ENCODE results near the gene HAGHL. TPM values are rescaled to one million over a fixed set of nuclear protein-coding genes. Genes with fewer than 3 reads are reported as not detected.

HAGHL gene
- total RNA-seq: 10 to 100 TPM in 2 of 3 donors, 1 to 10 TPM in 1; 8.8 to 13.0 (median 12.4) TPM

- DNase-seq (peak; percentile 47), ATAC-seq (peak; percentile 18 to 23)
- Mint-ChIP-seq H3K4me3 (peak within 1 kb of the TSS; percentile 72), H3K9me3 (no peaks in the 10 kb centered on the region), H3K4me1 (ENCODE audit: low read depth) (peaks cover 10% of the 10 kb centered on the region), H3K27me3 (ENCODE audit: low read depth) (no peaks in the 10 kb centered on the region), H3K36me3 (ENCODE audit: insufficient read depth) (no peaks in the 10 kb centered on the region)
Measured at GRCh38 chr16:726438-727290, at the start of gene HAGHL, which contains the start of gene CCDC78. Gene HAGHL (plus strand): TSS chr16:727106. CDS start chr16:727510, 404 bp downstream. Gene CCDC78 (minus strand): TSS chr16:726443. CDS start chr16:726367, 76 bp downstream.

DNA sequence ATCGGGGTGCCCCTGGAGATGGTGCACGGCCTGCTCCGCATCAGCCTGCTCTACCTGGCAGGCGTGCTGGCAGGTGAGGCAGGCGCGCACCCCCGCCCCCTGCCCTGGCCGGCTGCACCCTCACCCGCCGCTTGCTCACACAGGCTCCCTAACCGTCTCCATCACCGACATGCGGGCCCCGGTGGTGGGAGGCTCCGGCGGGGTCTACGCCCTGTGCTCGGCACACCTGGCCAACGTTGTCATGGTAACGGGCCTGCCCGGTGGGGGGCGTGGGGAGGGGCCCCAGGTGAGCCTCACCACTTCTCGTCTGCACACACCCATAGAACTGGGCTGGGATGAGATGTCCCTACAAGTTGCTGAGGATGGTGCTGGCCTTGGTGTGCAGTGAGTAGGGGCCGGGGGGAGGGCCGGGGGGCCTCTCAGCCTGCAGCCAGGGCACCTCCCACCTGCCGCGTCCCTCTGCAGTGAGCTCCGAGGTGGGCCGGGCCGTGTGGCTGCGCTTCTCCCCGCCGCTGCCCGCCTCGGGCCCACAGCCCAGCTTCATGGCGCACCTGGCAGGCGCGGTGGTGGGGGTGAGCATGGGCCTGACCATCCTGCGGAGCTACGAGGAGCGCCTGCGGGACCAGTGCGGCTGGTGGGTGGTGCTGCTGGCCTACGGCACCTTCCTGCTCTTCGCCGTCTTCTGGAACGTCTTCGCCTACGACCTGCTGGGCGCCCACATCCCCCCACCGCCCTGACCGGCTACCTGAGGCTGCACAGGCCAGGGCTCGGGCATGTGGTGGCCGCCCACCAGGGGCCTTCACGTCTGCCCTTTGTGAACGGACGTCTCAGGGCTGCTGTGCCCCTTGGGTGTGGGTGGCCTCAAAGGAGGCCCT is 49.4 kb upstream of the HAGHL start:
- H3K4me1 Mint-ChIP-seq (ENCODE audit: low read depth): peaks cover 22% of the 10 kb centered on the region
- DNase-seq (no peak), ATAC-seq (no peak)
- no peaks in the 10 kb centered on the region for H3K9me3 Mint-ChIP-seq
- H3K4me3 Mint-ChIP-seq: no peak overlapping the region
- peaks cover 11% of the 10 kb centered on the region for H3K27me3 Mint-ChIP-seq (ENCODE audit: low read depth)
- peaks cover 12% of the 10 kb centered on the region for H3K36me3 Mint-ChIP-seq (ENCODE audit: insufficient read depth)

GRCh38 chr16:678209-678857 is 48.6 kb upstream of the HAGHL start:
- Mint-ChIP-seq H3K4me1 (ENCODE audit: low read depth) (peaks cover 23% of the 10 kb centered on the region), H3K4me3 (no peak overlapping the region)

GRCh38 chr16:678858-679813 is 47.8 kb upstream of the HAGHL start:
- peaks cover 23% of the 10 kb centered on the region for H3K4me1 Mint-ChIP-seq (ENCODE audit: low read depth)
- H3K4me3 Mint-ChIP-seq: peak overlapping the region; percentile 73
- peaks cover 11% of the 10 kb centered on the region for H3K36me3 Mint-ChIP-seq (ENCODE audit: insufficient read depth)
- H3K9me3 Mint-ChIP-seq: no peaks in the 10 kb centered on the region
- peaks cover 11% of the 10 kb centered on the region for H3K27me3 Mint-ChIP-seq (ENCODE audit: low read depth)
- DNase-seq (peak; percentile 40), ATAC-seq (peak; percentile 12 to 19)

More at GRCh38 chr16:678209-678857, 48.6 kb upstream of the HAGHL start:
- no peaks in the 10 kb centered on the region for H3K9me3 Mint-ChIP-seq
- DNase-seq (no peak), ATAC-seq (no peak)
- peaks cover 11% of the 10 kb centered on the region for H3K36me3 Mint-ChIP-seq (ENCODE audit: insufficient read depth)
- H3K27me3 Mint-ChIP-seq (ENCODE audit: low read depth): peaks cover 11% of the 10 kb centered on the region

- H3K4me1 Mint-ChIP-seq (ENCODE audit: low read depth): peaks cover 23% of the 10 kb centered on the region
- peak within 1 kb of the TSS; percentile 83 for H3K4me3 Mint-ChIP-seq
- H3K27me3 Mint-ChIP-seq (ENCODE audit: low read depth): peaks cover 7% of the 10 kb centered on the region
- H3K36me3 Mint-ChIP-seq (ENCODE audit: insufficient read depth): peaks cover 11% of the 10 kb centered on the region
- H3K9me3 Mint-ChIP-seq: no peaks in the 10 kb centered on the region
- DNase-seq (peak; percentile 90), ATAC-seq (peak; percentile 59 to 61)
Measured at GRCh38 chr16:679814-680624, 46.9 kb upstream of the HAGHL start, which contains the start of gene STUB1. Gene STUB1 (plus strand): TSS chr16:680410. CDS start chr16:680526, 116 bp downstream.

DNA sequence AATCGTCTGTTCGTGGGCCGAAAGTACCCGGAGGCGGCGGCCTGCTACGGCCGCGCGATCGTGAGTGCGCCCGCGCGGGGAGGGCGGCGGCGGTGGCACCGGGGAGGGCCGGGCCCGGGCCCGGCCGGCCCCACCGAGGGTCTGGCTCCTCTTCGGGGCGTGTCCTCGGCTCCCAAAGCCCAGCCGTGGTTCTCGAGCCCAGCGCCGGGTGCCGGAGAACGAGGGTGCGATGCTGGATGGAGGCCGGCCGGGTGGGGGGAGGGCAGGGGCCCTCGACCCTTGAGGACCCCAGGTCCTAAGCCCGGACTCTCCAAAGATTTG is 46.3 kb upstream of the HAGHL start:
- ATAC-seq (peak; percentile 1 to 5), DNase-seq (no peak)
- Mint-ChIP-seq H3K27me3 (ENCODE audit: low read depth) (peaks cover 5% of the 10 kb centered on the region), H3K4me3 (peak overlapping the region; percentile 83), H3K9me3 (no peaks in the 10 kb centered on the region), H3K4me1 (ENCODE audit: low read depth) (peaks cover 20% of the 10 kb centered on the region), H3K36me3 (ENCODE audit: insufficient read depth) (peaks cover 11% of the 10 kb centered on the region)

- Mint-ChIP-seq H3K27me3 (ENCODE audit: low read depth) (peaks cover 5% of the 10 kb centered on the region), H3K36me3 (ENCODE audit: insufficient read depth) (peaks cover 11% of the 10 kb centered on the region), H3K4me1 (ENCODE audit: low read depth) (peaks cover 20% of the 10 kb centered on the region), H3K4me3 (peak overlapping the region; percentile 83), H3K9me3 (no peaks in the 10 kb centered on the region)
- DNase-seq: no peak
- no peak for ATAC-seq
Measured at GRCh38 chr16:680967-681745, 45.8 kb upstream of the HAGHL start.

- Mint-ChIP-seq H3K27me3 (ENCODE audit: low read depth) (peaks cover 2% of the 10 kb centered on the region), H3K36me3 (ENCODE audit: insufficient read depth) (peaks cover 11% of the 10 kb centered on the region), H3K9me3 (no peaks in the 10 kb centered on the region), H3K4me3 (peak overlapping the region; percentile 83), H3K4me1 (ENCODE audit: low read depth) (peaks cover 20% of the 10 kb centered on the region)
- ATAC-seq (no peak), DNase-seq (no peak)
Measured at GRCh38 chr16:681746-682427, 45.0 kb upstream of the HAGHL start.

DNA sequence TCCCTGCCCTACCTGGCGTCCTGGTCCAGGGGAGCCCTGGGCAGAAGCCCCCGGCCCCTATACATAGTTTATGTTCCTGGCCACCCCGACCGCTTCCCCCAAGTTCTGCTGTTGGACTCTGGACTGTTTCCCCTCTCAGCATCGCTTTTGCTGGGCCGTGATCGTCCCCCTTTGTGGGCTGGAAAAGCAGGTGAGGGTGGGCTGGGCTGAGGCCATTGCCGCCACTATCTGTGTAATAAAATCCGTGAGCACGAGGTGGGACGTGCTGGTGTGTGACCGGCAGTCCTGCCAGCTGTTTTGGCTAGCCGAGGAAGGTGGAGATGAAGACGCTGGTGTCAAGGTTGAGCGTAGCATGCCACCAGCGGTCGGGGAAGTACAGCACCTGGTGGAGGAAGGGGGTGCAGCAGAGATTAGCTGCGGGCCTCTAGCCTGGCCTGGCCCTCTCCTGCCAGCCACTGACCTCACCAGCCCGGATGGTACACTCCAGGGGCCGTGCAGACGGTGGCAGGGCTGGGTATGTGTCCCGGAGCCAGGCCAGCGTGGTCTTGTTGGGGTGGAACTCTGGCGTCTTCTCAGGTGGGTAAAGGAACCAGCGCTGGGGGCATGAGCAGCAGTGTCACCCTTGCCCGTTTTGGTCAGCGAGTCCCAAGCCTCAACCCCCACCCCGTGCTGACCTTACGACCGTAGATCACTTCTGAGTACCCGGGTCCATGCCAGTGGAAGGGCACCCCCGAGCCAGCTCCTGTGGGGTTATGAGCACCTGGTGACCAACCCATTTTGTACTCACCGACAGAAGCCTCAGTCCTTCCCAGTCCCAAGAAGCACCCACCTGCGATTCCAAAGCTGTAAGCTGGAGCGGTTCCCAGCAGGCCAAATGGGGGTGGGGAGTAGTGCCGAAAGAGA is 44.2 kb upstream of the HAGHL start:
- no peaks in the 10 kb centered on the region for H3K27me3 Mint-ChIP-seq (ENCODE audit: low read depth)
- H3K4me1 Mint-ChIP-seq (ENCODE audit: low read depth): peaks cover 20% of the 10 kb centered on the region
- H3K4me3 Mint-ChIP-seq: peak overlapping the region; percentile 80
- no peaks in the 10 kb centered on the region for H3K9me3 Mint-ChIP-seq
- H3K36me3 Mint-ChIP-seq (ENCODE audit: insufficient read depth): peaks cover 11% of the 10 kb centered on the region
- DNase-seq (no peak), ATAC-seq (no peak)

- H3K9me3 Mint-ChIP-seq: no peaks in the 10 kb centered on the region
- DNase-seq (no peak), ATAC-seq (no peak)
- peaks cover 20% of the 10 kb centered on the region for H3K4me1 Mint-ChIP-seq (ENCODE audit: low read depth)
- H3K4me3 Mint-ChIP-seq: peak overlapping the region; percentile 80
- H3K36me3 Mint-ChIP-seq (ENCODE audit: insufficient read depth): peaks cover 11% of the 10 kb centered on the region
- H3K27me3 Mint-ChIP-seq (ENCODE audit: low read depth): no peaks in the 10 kb centered on the region
Measured at GRCh38 chr16:683396-684070, 43.4 kb upstream of the HAGHL start.
